ENCODE data around the gene ZNF664. TPM values are rescaled to one million over a fixed set of nuclear protein-coding genes. Genes with fewer than 3 reads are reported as not detected.

ZNF664 gene
- total RNA-seq, 1 experiment from 2014 or later: 124 TPM

- no peak for DNase-seq (ENCODE audit: low read depth, low spot score)
- BruUV-seq (replicated peaks): no TSS peak
- intact Hi-C loops (cut with micrococcal nuclease): no loop called here
Observed at GRCh38 chr12:123929946-123930583, 43.0 kb upstream of the ZNF664 start.

More at GRCh38 chr12:123929946-123930583, 43.0 kb upstream of the ZNF664 start:
- no peak for ATAC-seq
- no peak overlapping the region for H3K4me3 ChIP-seq (replicated peaks in 1 of 2; ENCODE audit: low read depth in 1 of 2, low read length in 2 of 2)
- no peak overlapping the region for H2AFZ ChIP-seq (ENCODE audit: low read depth, low read length, poor library complexity, severe bottlenecking)
- H3K79me2 ChIP-seq (ENCODE audit: insufficient read depth, low read length): no peaks in the 10 kb centered on the region
- no peak for TF ChIP-seq SP1 (IDR thresholded peaks at IDR 0.05; ENCODE audit: low read depth)
- TF ChIP-seq, protein P1, sequence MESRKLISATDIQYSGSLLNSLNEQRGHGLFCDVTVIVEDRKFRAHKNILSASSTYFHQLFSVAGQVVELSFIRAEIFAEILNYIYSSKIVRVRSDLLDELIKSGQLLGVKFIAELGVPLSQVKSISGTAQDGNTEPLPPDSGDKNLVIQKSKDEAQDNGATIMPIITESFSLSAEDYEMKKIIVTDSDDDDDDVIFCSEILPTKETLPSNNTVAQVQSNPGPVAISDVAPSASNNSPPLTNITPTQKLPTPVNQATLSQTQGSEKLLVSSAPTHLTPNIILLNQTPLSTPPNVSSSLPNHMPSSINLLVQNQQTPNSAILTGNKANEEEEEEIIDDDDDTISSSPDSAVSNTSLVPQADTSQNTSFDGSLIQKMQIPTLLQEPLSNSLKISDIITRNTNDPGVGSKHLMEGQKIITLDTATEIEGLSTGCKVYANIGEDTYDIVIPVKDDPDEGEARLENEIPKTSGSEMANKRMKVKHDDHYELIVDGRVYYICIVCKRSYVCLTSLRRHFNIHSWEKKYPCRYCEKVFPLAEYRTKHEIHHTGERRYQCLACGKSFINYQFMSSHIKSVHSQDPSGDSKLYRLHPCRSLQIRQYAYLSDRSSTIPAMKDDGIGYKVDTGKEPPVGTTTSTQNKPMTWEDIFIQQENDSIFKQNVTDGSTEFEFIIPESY (IDR thresholded peaks at IDR 0.05; ENCODE audit: extremely low read depth, insufficient replicate concordance, low read length): no peak
- TF ChIP-seq RAD21 (IDR thresholded peaks at IDR 0.05; ENCODE audit: low read depth): no peak
- TF ChIP-seq CBX3 (IDR thresholded peaks at IDR 0.05; ENCODE audit: low read depth): no peak
- no peak for TF ChIP-seq CEBPB (IDR thresholded peaks at IDR 0.05; ENCODE audit: low read depth)
- no peak for TF ChIP-seq SIN3A (IDR thresholded peaks at IDR 0.05; ENCODE audit: low read depth)
- no peak for TF ChIP-seq JUND (IDR thresholded peaks at IDR 0.05)
- no peak for TF ChIP-seq ELF1 (IDR thresholded peaks at IDR 0.05; ENCODE audit: borderline replicate concordance, low read depth)
- TF ChIP-seq, protein P2, sequence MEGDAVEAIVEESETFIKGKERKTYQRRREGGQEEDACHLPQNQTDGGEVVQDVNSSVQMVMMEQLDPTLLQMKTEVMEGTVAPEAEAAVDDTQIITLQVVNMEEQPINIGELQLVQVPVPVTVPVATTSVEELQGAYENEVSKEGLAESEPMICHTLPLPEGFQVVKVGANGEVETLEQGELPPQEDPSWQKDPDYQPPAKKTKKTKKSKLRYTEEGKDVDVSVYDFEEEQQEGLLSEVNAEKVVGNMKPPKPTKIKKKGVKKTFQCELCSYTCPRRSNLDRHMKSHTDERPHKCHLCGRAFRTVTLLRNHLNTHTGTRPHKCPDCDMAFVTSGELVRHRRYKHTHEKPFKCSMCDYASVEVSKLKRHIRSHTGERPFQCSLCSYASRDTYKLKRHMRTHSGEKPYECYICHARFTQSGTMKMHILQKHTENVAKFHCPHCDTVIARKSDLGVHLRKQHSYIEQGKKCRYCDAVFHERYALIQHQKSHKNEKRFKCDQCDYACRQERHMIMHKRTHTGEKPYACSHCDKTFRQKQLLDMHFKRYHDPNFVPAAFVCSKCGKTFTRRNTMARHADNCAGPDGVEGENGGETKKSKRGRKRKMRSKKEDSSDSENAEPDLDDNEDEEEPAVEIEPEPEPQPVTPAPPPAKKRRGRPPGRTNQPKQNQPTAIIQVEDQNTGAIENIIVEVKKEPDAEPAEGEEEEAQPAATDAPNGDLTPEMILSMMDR (IDR thresholded peaks at IDR 0.05 in 2 of 3, conservative IDR thresholded peaks at IDR 0.05 in 1 of 3; ENCODE audit: borderline replicate concordance in 1 of 3, insufficient read depth in 1 of 3, low read depth in 2 of 3, low read length in 2 of 3): no peak
- no peak for TF ChIP-seq ZFX (IDR thresholded peaks at IDR 0.05)
- no peak for TF ChIP-seq ATF3 (IDR thresholded peaks at IDR 0.05)
- TF ChIP-seq POLR2AphosphoS5 (IDR thresholded peaks at IDR 0.05; ENCODE audit: low read depth, low read length): no peak
- no peak for TF ChIP-seq FOSL1 (IDR thresholded peaks at IDR 0.05; ENCODE audit: low read depth)
- TF ChIP-seq EZH2 (IDR thresholded peaks at IDR 0.05): no peak
- no peak for TF ChIP-seq REST (IDR thresholded peaks at IDR 0.05; ENCODE audit: low read depth)
- TF ChIP-seq, protein P3, sequence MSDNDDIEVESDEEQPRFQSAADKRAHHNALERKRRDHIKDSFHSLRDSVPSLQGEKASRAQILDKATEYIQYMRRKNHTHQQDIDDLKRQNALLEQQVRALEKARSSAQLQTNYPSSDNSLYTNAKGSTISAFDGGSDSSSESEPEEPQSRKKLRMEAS (IDR thresholded peaks at IDR 0.05): no peak
- no peak for TF ChIP-seq YY1 (IDR thresholded peaks at IDR 0.05; ENCODE audit: extremely low read depth, insufficient replicate concordance, low read depth, low read length)
- TF ChIP-seq SRF (IDR thresholded peaks at IDR 0.05; ENCODE audit: low read depth): no peak
- TF ChIP-seq EZH2phosphoT487 (IDR thresholded peaks at IDR 0.05; ENCODE audit: borderline replicate concordance): no peak
- no peak for TF ChIP-seq EGR1 (IDR thresholded peaks at IDR 0.05; ENCODE audit: low read depth)
- RAD21 ChIA-PET (ENCODE audit: low non-redundant PET in 1 of 2, low total read pairs in 2 of 2, uncharacterized antibody in 2 of 2, unreplicated experiment in 2 of 2): no interaction called here
- CTCF ChIA-PET: no interaction called here
- H3K4me1 ChIP-seq (ENCODE audit: control insufficient read depth in 1 of 2, insufficient read depth in 2 of 2, low read length in 2 of 2): no peaks in the 10 kb centered on the region
- POLR2A ChIA-PET: no interaction called here
- no peaks in the 10 kb centered on the region for H3K36me3 ChIP-seq (ENCODE audit: control insufficient read depth in 1 of 2, insufficient read depth in 2 of 2, low read length in 2 of 2)
- H3K27ac ChIP-seq (ENCODE audit: low read depth, low read length): no peak overlapping the region
- no peaks in the 10 kb centered on the region for H4K20me1 ChIP-seq (ENCODE audit: insufficient read depth)
- H3K9ac ChIP-seq (ENCODE audit: low read length): no peak overlapping the region
- no peaks in the 10 kb centered on the region for H3K9me2 ChIP-seq (ENCODE audit: insufficient read depth)
- no peaks in the 10 kb centered on the region for H3K9me3 ChIP-seq (ENCODE audit: control insufficient read depth in 1 of 2, insufficient read depth in 1 of 2, low read depth in 1 of 2, low read length in 2 of 2)
- H3K4me2 ChIP-seq (ENCODE audit: low read length): no peak overlapping the region
- H3K27me3 ChIP-seq (ENCODE audit: insufficient read depth, low read length): no peaks in the 10 kb centered on the region

All from HCT116 (cell line).